Measurements from ENCODE around the gene ADCY7. TPM values are rescaled to one million over a fixed set of nuclear protein-coding genes. Genes with fewer than 3 reads are reported as not detected.
"Not testable (repeated sequence)": the region's sequence is repeated elsewhere in the genome, so short reads cannot be mapped to it uniquely, and the experiment has no call there.

Gene ADCY7
- total RNA-seq (2014; rRNA removed; shearing (Covaris generic)), result 28.8 and 41.6 TPM in 2 replicates

DNA sequence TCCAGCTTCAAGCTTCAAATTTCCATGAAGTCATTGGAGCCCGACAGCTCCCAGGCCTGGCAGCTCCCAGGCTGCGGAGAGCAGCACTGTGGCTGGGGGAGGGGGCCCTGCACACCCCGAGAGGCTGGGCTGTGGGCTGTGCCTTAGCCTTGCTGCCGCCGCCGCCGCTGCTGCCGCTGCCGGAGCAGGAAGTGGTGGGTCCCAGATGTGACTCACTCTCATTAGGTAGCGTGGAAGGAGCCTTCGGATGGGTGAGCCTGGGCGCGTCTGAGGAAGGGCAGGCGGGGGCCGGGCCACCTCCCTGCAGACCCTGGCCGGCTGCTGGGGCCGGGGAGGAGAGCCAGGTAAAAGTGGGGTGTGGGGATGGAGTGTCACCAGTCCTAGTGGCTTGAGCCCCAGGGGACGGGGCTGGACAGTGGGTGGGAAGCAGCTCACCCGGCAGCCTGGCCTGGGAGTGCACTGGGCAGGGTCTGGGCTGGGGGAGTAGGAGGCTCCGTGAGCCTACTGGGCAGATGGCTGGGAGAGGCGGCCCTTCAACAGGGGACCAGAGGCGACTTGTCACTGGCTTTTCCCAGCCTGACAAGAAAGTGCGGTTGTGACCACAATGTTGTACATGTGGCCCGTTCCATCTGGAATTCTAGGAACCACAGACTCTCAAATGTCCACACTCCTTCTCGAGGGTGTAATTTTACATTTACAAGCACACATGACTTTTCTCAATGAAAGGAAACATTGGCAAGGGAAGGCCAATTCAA is at the start of gene ADCY7:
TSS of gene ADCY7 (plus strand) at position 215 of the 755 bp plus-strand sequence. CDS start 21,629 bp downstream, outside the sequence.
- DNase-seq (ENCODE audit: low spot score), result peak; percentile 93

- DNase-seq (ENCODE audit: low spot score), result no peak
Measured at GRCh38 chr16:50219402-50219975, 46.9 kb upstream of the ADCY7 start.

- no peak for DNase-seq (ENCODE audit: low spot score)
Measured at GRCh38 chr16:50224286-50224685, 42.1 kb upstream of the ADCY7 start.

GRCh38 chr16:50227120-50227519 is 39.2 kb upstream of the ADCY7 start:
- DNase-seq (ENCODE audit: low spot score), result no peak

GRCh38 chr16:50227665-50228064 is 38.7 kb upstream of the ADCY7 start:
- no peak for DNase-seq (ENCODE audit: low spot score)

DNA sequence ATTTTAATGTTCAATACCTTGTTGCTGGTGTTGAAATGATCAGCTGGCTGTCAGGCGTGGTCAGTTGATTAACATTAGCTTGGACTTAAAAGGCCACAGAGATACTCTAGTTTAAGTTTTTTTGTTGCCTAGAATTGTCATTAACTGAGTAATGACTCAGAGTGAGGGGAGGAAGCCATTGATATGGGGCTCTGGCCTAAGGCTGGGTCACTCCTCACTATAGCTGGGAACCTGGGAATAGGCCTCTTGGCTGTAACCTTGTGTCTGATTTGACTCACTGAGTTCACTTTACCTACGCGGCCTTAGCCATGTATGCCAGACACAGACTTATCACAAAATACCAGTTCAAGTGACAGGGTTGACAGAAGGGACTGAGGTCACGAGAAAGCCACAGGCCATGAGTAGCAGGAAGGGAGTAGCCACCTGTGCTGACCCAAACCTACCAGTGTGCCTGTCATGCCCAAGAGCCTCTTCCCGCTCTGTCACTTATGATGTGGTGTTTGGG is 37.9 kb upstream of the ADCY7 start:
- DNase-seq (ENCODE audit: low spot score), result no peak

DNA sequence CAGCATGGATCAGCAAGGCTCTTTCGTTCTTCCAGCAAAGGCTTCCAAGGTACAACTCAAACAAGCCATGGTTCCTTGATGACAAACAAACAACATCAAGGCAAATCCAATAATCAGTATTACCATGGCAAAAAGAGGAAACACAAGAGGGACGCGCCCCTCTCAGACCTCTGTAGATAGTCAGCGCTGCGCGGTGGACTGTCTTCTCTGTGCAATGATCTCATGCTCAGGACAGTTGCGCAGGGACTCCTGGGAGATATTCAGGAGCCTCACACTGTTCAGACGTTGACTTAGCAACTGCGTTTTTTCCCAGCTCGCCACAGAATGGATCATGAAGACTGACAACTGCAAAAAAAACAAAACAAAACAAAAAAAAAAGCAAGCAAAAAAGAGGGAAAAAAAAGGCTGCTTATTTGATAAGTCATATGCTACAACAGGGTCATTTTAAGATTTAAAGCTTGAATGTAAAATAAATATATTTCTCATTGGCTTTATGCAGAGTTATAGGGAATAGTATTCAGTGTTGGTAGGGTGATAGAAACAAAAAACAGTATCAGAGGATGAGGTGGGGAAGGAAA is 37.1 kb upstream of the ADCY7 start:
- no peak for DNase-seq (ENCODE audit: low spot score)

DNA sequence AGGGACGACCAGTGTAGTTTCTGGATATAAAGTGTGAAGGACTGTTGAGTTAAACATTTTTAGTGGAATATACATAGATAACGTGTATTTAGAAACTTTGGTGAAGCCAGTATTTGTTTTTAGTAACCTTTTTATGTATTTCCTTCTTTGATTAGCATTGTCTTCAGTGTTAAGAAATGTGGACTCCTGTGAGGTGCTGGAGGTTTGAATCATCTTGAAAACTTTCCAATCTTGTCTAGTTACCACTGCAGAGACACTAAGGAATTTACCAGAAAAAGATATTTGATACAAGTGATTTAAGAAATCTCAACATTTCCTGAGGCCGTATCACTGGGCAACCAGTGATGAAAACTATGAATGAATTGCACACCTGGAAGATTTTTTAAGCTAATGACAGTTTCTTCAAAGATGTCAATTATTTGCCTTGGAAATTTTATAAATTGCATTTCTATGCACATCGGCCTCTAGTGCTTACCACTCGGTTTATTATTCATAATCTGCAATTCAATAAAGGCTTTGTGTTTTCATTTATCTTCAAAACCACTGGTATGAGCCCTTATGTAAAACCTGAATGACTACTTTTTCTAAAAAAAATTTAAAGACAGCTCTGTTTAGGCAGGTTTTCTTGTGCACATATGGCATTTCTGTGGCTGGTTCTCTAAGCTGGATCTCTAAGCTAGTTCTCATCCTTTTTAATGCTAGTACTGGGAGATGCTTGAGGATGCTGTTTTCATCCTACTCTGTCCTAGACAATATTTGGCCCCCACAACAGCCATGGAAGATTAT is 31.4 kb upstream of the ADCY7 start:
- no peak for DNase-seq (ENCODE audit: low spot score)

- no peak for DNase-seq (ENCODE audit: low spot score)
Measured at GRCh38 chr16:50235581-50235980, 30.8 kb upstream of the ADCY7 start.

DNA sequence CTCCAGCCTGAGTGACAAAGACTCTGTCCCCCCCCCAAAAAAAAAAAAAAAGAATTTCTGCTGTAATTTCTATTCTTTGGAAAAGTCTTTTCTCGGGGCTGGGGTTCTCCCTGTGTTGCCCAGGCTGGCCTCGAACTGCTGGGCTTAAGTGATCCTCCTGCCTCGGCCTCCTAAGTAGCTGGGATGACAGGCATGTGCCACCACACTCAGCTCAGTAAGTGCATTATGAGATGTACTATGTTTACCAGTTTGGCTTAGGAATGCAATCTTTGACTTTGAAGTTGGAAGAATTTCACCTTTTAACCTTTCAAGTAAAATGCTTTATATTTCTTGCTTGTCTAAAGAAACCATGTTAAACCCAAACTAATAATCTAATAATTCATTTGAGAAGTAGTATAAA is 28.0 kb upstream of the ADCY7 start:
- DNase-seq (ENCODE audit: low spot score), result no peak

- no peak for DNase-seq (ENCODE audit: low spot score)
Measured at GRCh38 chr16:50238868-50239301, 27.5 kb upstream of the ADCY7 start.

DNA sequence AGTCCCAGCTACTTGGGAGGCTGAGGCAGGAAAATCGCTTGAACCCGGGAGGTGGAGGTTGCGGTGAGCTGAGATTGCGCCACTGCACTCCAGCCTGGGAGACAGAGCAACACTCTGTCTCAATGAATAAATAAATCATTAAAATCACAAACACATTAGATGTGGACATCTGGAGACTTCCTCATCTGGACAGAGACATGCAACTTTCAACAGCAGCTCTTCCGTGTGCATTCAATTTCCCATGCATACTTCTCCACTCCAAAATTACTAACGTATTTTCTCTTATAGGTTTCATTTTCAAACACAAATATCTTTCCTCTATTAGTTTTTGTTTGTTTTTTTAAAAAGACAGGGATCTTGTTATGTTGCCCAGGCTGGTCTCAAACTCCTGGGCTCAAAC is 23.3 kb upstream of the ADCY7 start:
- not testable (repeated sequence) for DNase-seq (ENCODE audit: low spot score)

GRCh38 chr16:50244140-50244503 is 22.2 kb upstream of the ADCY7 start:
- no peak for DNase-seq (ENCODE audit: low spot score)

GRCh38 chr16:50244504-50245416 is 21.6 kb upstream of the ADCY7 start:
- DNase-seq (ENCODE audit: low spot score), result no peak

- peak; percentile 51 for DNase-seq (ENCODE audit: low spot score)
Measured at GRCh38 chr16:50245417-50246298, 20.7 kb upstream of the ADCY7 start.

DNA sequence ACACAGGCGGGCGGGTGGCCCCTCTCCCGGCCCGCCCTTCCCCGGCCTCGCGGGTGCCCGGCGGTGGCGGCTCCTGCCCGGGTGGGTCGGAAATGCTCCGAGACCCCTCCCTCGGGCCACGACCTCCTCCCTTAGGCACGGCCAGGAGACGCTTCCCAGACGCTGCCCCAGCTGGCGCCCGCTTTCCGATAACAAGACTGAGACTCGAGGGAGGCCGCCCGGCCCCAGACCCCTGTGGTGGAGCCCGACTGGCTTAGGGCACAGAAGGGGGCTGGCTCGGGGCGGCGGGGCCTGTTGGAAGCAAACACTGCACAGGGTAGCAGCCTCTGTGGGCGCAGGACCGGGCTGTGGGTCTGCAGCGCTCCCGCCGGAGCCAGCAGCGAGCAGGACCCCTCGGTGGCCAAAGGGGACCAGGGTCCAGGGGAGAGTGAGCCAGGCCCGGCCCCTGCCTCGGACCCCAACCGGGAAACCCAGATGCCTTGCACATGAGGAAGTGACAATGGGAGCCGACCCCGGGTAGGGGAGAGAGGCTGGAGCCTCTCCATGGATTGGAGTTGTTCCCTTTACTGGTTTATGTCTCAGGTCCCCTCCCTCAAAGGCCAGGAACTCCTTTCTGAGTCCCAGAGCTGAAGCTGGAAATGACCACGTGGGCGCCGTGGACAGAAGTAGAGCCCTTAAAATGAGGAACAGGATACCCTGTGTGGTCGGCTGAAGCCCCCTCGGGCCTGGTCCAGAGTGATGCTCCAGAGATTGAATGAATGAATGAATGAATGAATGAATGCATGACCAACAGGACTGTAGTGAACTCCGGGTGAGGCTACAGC is 19.8 kb upstream of the ADCY7 start:
- DNase-seq (ENCODE audit: low spot score), result no peak

DNA sequence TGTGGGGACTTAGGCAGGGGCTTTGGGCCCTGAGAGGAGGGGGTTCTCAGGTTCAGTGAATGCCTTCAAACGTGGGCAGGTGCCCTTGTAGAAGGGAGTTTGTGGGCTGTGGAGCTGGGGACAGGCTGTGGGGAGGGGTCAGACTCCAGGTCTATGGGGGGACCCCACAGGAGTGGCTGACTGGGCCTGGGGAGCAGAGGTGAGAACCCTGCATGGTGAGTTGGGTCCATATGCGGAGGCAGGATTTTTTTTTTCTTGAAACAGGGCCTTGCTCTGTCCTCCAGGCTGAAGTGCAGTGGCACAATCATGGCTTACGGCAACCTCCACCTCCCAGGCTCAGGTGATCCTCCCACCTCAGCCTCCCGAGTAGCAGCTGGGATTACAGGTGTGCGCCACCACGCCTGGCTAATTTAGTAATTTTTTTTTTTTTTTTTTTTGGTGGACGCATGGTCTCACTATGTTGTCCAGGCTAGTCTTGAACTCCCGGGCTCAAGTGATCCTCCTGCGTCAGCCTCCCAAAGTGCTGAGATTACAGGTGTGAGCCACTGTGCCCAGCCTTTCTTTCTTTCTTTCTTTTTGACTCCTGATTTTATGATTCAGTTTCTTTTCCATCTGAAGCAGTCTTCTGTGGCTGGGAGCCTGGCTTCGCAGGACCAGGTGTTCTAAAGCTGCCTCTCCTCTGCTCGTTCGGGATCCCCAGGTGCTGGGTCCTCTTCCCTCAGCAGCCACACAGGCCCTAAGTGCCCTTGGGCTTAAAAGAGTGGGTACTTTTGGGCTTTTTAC is 19.0 kb upstream of the ADCY7 start:
- no peak for DNase-seq (ENCODE audit: low spot score)

DNA sequence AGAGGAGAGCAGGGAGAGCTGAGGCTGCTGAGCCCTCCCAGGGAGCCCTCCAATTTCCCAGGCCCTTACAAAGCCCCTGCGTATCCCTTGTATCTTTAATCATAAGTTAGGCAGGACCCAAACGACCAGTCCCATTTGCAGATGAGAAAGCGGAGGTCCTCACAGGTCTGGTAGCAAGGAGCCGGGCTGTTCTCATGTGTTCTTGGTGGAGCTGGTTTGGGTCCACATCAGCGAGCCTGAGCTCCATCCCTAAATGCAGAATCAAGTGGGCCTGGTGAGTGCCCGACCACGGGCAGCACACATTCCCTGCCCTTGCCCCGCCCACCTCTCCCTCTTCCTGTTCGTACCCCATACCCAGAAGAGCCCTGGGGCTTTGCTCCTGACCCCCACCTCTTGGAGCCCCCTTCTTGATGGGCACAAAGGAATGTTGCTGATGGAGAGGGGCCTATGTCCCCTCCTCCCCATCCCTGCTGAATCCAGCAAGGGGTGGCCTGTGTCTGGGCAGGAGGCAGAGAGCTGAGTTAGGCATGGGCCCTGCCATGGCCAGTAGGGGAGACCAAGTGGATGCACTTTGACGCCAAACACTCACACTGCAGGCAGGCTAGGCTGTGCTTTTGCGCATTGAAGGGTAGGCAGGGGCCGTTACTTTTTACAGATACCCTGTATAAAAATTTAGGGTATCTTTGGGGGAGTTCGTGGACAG is 18.3 kb upstream of the ADCY7 start:
- DNase-seq (ENCODE audit: low spot score), result no peak
